ENCODE data around the gene CAMK2D. TPM values are rescaled to one million over a fixed set of nuclear protein-coding genes. Genes with fewer than 3 reads are reported as not detected.
"Not testable (repeated sequence)": the region's sequence is repeated elsewhere in the genome, so short reads cannot be mapped to it uniquely, and the experiment has no call there.

The CAMK2D gene
- total RNA-seq, 1 donor = 378 TPM

DNA sequence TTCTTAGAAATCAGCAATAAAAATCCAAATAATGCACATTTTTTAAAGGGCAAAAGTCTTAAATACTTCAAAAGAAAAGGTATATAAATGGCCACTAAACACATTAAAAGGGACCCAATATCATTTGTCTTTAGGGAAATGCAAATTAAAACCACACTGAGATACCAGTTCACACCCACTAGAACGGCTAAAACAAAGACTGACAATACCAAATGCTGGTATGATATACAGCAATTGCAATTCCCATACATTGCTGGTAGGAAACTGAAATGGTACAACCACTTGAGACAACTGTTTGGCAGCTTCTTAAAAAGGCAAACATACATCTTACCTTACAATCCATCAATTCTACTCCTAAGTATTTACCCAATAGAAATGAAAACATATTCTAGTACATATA lies 33.7 kb downstream of the CAMK2D start:
- H3K4me3 ChIP-seq (ENCODE audit: low read depth, low read length) = no peak overlapping the region
- no peak for DNase-seq (ENCODE audit: low read depth)
- TF ChIP-seq, protein P1, sequence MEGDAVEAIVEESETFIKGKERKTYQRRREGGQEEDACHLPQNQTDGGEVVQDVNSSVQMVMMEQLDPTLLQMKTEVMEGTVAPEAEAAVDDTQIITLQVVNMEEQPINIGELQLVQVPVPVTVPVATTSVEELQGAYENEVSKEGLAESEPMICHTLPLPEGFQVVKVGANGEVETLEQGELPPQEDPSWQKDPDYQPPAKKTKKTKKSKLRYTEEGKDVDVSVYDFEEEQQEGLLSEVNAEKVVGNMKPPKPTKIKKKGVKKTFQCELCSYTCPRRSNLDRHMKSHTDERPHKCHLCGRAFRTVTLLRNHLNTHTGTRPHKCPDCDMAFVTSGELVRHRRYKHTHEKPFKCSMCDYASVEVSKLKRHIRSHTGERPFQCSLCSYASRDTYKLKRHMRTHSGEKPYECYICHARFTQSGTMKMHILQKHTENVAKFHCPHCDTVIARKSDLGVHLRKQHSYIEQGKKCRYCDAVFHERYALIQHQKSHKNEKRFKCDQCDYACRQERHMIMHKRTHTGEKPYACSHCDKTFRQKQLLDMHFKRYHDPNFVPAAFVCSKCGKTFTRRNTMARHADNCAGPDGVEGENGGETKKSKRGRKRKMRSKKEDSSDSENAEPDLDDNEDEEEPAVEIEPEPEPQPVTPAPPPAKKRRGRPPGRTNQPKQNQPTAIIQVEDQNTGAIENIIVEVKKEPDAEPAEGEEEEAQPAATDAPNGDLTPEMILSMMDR (IDR thresholded peaks at IDR 0.05; ENCODE audit: insufficient read depth, low read length) = no peak

DNA sequence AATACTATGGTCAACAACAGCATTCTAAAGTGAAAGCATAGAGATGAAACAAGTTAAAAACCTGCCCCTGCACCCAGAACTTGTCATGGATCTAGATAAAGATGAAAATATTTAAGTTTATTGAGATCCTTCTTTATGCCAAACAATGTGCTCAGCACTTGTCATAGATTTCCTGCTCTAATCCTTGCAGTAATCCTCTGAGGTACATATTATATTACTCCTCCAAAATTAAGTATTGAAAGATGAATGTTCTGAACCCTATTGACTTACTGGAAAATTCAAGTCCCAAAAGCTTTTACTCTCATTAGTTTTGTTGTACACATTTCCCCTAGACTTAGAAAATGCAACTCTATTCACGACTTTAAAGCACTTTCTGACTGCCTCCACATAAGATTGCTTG lies 35.6 kb downstream of the CAMK2D start:
- H3K4me3 ChIP-seq (ENCODE audit: low read depth, low read length) = no peak overlapping the region
- TF ChIP-seq, protein P1 (IDR thresholded peaks at IDR 0.05; ENCODE audit: insufficient read depth, low read length) = no peak
- peak; percentile 13 for DNase-seq (ENCODE audit: low read depth)

GRCh38 chr4:113718252-113718651 lies 43.3 kb downstream of the CAMK2D start:
- TF ChIP-seq, protein P1 (IDR thresholded peaks at IDR 0.05; ENCODE audit: insufficient read depth, low read length) = no peak
- no peak for DNase-seq (ENCODE audit: low read depth)

DNA sequence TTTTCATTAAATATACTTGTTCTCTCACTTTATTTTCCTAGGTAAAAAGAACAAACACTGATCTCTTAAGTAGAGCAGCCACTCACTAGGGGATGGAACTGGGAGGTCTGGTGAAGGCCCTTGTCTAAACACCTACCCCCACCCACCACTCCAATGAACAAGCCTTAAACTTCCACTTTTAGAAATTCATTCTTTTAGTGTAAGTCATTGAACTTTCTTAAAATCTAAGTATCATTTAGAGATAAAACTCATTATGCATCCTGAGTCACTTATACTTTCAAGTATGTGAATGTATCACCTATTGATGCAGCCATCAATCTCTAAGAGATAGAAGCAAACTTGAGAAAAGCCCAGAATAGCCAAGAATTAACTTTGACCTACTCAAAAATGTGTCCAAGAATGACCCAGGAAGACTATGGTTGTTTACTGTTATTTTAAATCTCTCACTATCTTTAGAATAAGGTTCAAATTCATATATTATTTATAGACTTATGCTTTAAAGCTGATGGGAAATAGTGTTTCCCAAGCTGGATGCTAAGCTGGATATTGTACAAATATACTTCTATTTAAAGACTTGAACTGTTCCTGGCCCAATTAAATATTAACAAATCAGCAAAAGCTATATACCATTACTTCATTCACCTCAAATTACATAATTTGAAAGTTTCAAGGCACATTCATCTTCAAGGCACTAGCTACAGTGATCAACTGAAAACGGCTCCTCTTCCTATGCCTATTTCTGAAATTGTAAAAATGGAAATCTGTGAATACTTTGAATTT lies 49.5 kb downstream of the CAMK2D start:
- DNase-seq (ENCODE audit: low read depth) = no peak
- TF ChIP-seq, protein P1 (IDR thresholded peaks at IDR 0.05; ENCODE audit: insufficient read depth, low read length) = no peak
- H3K4me3 ChIP-seq (ENCODE audit: low read depth, low read length) = no peak overlapping the region

More at GRCh38 chr4:113718252-113718651, 43.3 kb downstream of the CAMK2D start:
- H3K4me3 ChIP-seq (ENCODE audit: low read depth, low read length) = no peak overlapping the region

DNA sequence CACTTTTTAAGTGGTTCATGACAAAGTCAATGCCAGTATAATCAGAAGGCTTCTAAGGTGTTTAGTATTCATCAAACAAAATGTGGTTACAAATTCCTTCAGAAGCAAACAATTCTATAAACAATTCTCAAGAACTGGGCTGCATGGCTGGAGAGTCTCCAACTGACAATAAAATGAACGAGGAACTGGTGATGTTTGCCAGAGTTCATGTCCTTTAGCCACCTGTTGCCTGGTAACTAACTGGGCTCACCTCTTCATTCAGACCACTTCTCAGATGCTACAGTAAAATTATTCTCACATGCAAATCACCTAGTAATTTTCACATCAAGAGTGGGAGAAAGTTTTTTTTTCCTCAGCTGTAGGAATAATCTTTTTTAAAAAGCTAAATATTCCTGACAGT lies 53.3 kb downstream of the CAMK2D start:
- no peak for DNase-seq (ENCODE audit: low read depth)
- no peak overlapping the region for H3K4me3 ChIP-seq (ENCODE audit: low read depth, low read length)
- TF ChIP-seq, protein P1 (IDR thresholded peaks at IDR 0.05; ENCODE audit: insufficient read depth, low read length) = no peak

DNA sequence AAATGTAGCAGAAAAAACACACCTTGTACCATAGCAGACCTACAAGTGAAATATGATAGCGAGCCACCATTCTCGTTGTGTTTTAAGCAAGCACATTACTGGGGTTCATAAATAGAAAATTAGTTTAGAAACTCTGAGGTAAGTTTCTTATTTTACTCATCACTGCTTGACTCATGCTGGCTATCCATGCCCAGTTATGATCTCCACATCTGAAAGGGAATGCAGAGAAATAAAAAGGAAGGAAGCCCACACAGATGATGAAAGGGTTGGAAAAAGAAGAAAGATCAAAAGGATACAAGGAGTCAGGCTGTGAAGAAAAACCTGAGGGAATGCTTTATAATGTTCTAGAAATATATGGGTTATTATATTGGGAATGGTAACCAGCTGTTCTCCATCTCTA lies 54.5 kb downstream of the CAMK2D start:
- H3K4me3 ChIP-seq (ENCODE audit: low read depth, low read length) = no peak overlapping the region
- DNase-seq (ENCODE audit: low read depth) = peak; percentile 71
- TF ChIP-seq, protein P1 (IDR thresholded peaks at IDR 0.05; ENCODE audit: insufficient read depth, low read length) = no peak

GRCh38 chr4:113705097-113705496 lies 56.4 kb downstream of the CAMK2D start:
- H3K4me3 ChIP-seq (ENCODE audit: low read depth, low read length); DNase-seq (ENCODE audit: low read depth): not testable (repeated sequence)

DNA sequence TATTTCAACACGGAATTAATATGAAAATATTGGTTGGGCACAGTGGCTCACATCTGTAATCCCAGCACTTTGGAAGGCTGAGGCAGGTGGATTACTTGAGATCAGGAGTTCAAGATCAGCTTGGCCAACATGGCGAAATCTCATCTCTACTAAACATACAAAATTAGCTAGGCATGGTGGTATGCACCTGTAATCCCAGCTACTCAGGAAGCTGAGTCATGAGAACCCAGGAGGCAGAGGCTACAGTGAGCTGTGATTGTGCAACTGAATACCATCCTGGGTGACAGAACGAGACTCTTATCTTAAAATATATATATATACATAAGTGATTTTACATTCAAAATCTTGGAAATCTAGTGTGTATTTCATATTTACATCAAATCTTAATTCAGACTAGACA lies 58.9 kb downstream of the CAMK2D start:
- DNase-seq (ENCODE audit: low read depth) = peak; percentile 55
- not testable (repeated sequence) for H3K4me3 ChIP-seq (ENCODE audit: low read depth, low read length)

Data from fibroblast of the aortic adventitia (primary cell).